ENCODE measurements around the gene PLCB4. TPM values are rescaled to one million over a fixed set of nuclear protein-coding genes. Genes with fewer than 3 reads are reported as not detected.

PLCB4 gene
- total RNA-seq, 1 experiment from 2014 or later: 12.6 TPM

GRCh38 chr20:9112541-9113515 lies 43.9 kb downstream of the PLCB4 start:
- CTCF ChIA-PET: interaction anchor here (0.6 to 1.5 kb wide), 3 partner anchors 259 to 556 kb away, joined by 3 to 4 read pairs (median 3); no protein-coding TSS in a partner anchor
- Mint-ChIP-seq H3K36me3 (no peaks in the 10 kb centered on the region), H3K4me1 (peaks cover 4% of the 10 kb centered on the region), H3K27me3 (ENCODE audit: low read depth) (no peaks in the 10 kb centered on the region), H3K4me3 (no peak overlapping the region), H3K9me3 (no peaks in the 10 kb centered on the region), H3K27ac (no peak overlapping the region)
- ATAC-seq (no peak), DNase-seq (ENCODE audit: low spot score) (no peak)
- TF ChIP-seq NFYB (CRISPR knock-in tag; conservative IDR thresholded peaks at IDR 0.05; ENCODE audit: low read depth) (no peak), ATF3 (CRISPR knock-in tag; conservative IDR thresholded peaks at IDR 0.05) (no peak), GRHL2 (CRISPR knock-in tag; IDR thresholded peaks at IDR 0.05; ENCODE audit: insufficient replicate concordance, severe bottlenecking) (no peak), IRF2 (CRISPR knock-in tag; IDR thresholded peaks at IDR 0.05; ENCODE audit: borderline replicate concordance, low read depth) (no peak), ZNF317 (CRISPR knock-in tag; IDR thresholded peaks at IDR 0.05; ENCODE audit: borderline replicate concordance, low read depth) (no peak), NFATC4 (CRISPR knock-in tag; IDR thresholded peaks at IDR 0.05) (no peak), USF1 (CRISPR knock-in tag; IDR thresholded peaks at IDR 0.05) (no peak), AR (CRISPR knock-in tag; IDR thresholded peaks at IDR 0.05) (no peak), ATF2 (CRISPR knock-in tag; IDR thresholded peaks at IDR 0.05; ENCODE audit: borderline replicate concordance, low read depth) (no peak), ZNF423 (CRISPR knock-in tag; IDR thresholded peaks at IDR 0.05) (no peak), ZBTB21 (CRISPR knock-in tag; IDR thresholded peaks at IDR 0.05; ENCODE audit: borderline replicate concordance) (no peak), TP53 (CRISPR knock-in tag; IDR thresholded peaks at IDR 0.05) (no peak)
- POLR2A ChIA-PET: interaction anchor here (1.0 kb wide), 1 partner anchor 11 kb away, joined by 3 read pairs; no protein-coding TSS in a partner anchor

GRCh38 chr20:9114709-9115108 lies 45.8 kb downstream of the PLCB4 start:
- Mint-ChIP-seq H3K9me3 (no peaks in the 10 kb centered on the region), H3K4me3 (no peak overlapping the region), H3K27ac (peak overlapping the region; percentile 70; the same call in 1 of the 2 replicates), H3K27me3 (ENCODE audit: low read depth) (no peaks in the 10 kb centered on the region), H3K4me1 (peaks cover 4% of the 10 kb centered on the region), H3K36me3 (no peaks in the 10 kb centered on the region)
- ChIA-PET POLR2A (no interaction called here), CTCF (interaction anchor here (0.6 to 0.7 kb wide), 2 partner anchors 261 to 278 kb away, joined by 3 read pairs; no protein-coding TSS in a partner anchor)
- ATAC-seq (no peak), DNase-seq (ENCODE audit: low spot score) (no peak)
- TF ChIP-seq MXD4 (CRISPR knock-in tag; IDR thresholded peaks at IDR 0.05; ENCODE audit: borderline replicate concordance) (no peak), ZNF416 (CRISPR knock-in tag; IDR thresholded peaks at IDR 0.05) (no peak), NFYB (CRISPR knock-in tag; conservative IDR thresholded peaks at IDR 0.05; ENCODE audit: low read depth) (no peak), CREM (CRISPR knock-in tag; IDR thresholded peaks at IDR 0.05) (no peak), PREB (CRISPR knock-in tag; IDR thresholded peaks at IDR 0.05; ENCODE audit: borderline replicate concordance) (no peak), CBFB (CRISPR knock-in tag; IDR thresholded peaks at IDR 0.05; ENCODE audit: low read depth) (no peak), NR3C1 (CRISPR knock-in tag; conservative IDR thresholded peaks at IDR 0.05; ENCODE audit: low read depth) (no peak), ELF4 (CRISPR knock-in tag; IDR thresholded peaks at IDR 0.05; ENCODE audit: low read depth) (no peak), MYBL2 (CRISPR knock-in tag; IDR thresholded peaks at IDR 0.05) (no peak), PRRX2 (CRISPR knock-in tag; IDR thresholded peaks at IDR 0.05) (no peak), SP1 (CRISPR knock-in tag; conservative IDR thresholded peaks at IDR 0.05) (no peak)

All from WTC11 (cell line).